HEK293 (cell line): ENCODE results near the gene OR10H5.

Source experiments
- BCL11A ChIP-seq: fragments of 450-650 bp; formaldehyde crosslinking; IDR thresholded peaks from 2 replicates; pipeline ENCODE4 v1.5.1; 2016; ENCODE audit warnings: low read depth, missing biosample characterization, missing genetic modification characterization
- CTCF ChIP-seq: fragments of 450-650 bp; formaldehyde crosslinking; IDR thresholded peaks from 2 replicates; pipeline ENCODE4 v1.5.1; 2016; ENCODE audit warnings: missing biosample characterization, missing genetic modification characterization
- ELK4 ChIP-seq: IDR thresholded peaks from 2 replicates; pipeline ENCODE4 v1.6.1; 2011; ENCODE audit warnings: mild to moderate bottlenecking, low read depth, low read length, borderline replicate concordance
- GLIS1 ChIP-seq: fragments of 450-650 bp; formaldehyde crosslinking; IDR thresholded peaks from 2 replicates; pipeline ENCODE4 v1.5.1; 2016; ENCODE audit warnings: missing biosample characterization, missing genetic modification characterization
- KLF1 ChIP-seq: fragments of 450-650 bp; formaldehyde crosslinking; IDR thresholded peaks from 2 replicates; pipeline ENCODE4 v1.5.1; 2016; ENCODE audit warnings: missing biosample characterization, missing genetic modification characterization
- KLF10 ChIP-seq: fragments of 450-650 bp; IDR thresholded peaks from 2 replicates; pipeline ENCODE4 v1.5.1; 2018; ENCODE audit warnings: missing biosample characterization, mild to moderate bottlenecking, missing genetic modification characterization
- PRDM10 ChIP-seq: fragments of 450-650 bp; formaldehyde crosslinking; IDR thresholded peaks from 2 replicates; pipeline ENCODE4 v1.5.1; 2016; ENCODE audit warnings: missing biosample characterization, missing genetic modification characterization
- REPIN1 ChIP-seq: fragments of 450-650 bp; formaldehyde crosslinking; IDR thresholded peaks from 2 replicates; pipeline ENCODE4 v1.5.1; 2017; ENCODE audit warnings: missing biosample characterization, missing genetic modification characterization, low read depth
- SP2 ChIP-seq: fragments of 450-650 bp; formaldehyde crosslinking; IDR thresholded peaks from 2 replicates; pipeline ENCODE4 v1.5.1; 2016; ENCODE audit warnings: missing biosample characterization, missing genetic modification characterization
- SP7 ChIP-seq: fragments of 450-650 bp; formaldehyde crosslinking; IDR thresholded peaks from 2 replicates; pipeline ENCODE4 v1.5.1; 2016; ENCODE audit warnings: missing biosample characterization, missing genetic modification characterization
- ZBTB21 ChIP-seq: fragments of 450-650 bp; formaldehyde crosslinking; IDR thresholded peaks from 2 replicates; pipeline ENCODE4 v1.5.1; 2017; ENCODE audit warnings: missing biosample characterization, missing genetic modification characterization
- ZBTB44 ChIP-seq: fragments of 450-650 bp; IDR thresholded peaks from 2 replicates; pipeline ENCODE4 v1.5.1; 2018; ENCODE audit warnings: missing biosample characterization, mild to moderate bottlenecking, missing genetic modification characterization
- ZBTB48 ChIP-seq: fragments of 450-650 bp; formaldehyde crosslinking; IDR thresholded peaks from 2 replicates; pipeline ENCODE4 v1.5.1; 2016; ENCODE audit warnings: missing biosample characterization, missing genetic modification characterization
- ZFP37 ChIP-seq: fragments of 450-650 bp; formaldehyde crosslinking; IDR thresholded peaks from 2 replicates; pipeline ENCODE4 v1.5.1; 2016; ENCODE audit warnings: missing biosample characterization, missing genetic modification characterization
- ZNF174 ChIP-seq: fragments of 450-650 bp; formaldehyde crosslinking; IDR thresholded peaks from 2 replicates; pipeline ENCODE4 v1.5.0; 2017; ENCODE audit warnings: missing biosample characterization, mild to moderate bottlenecking, missing genetic modification characterization
- ZNF175 ChIP-seq: fragments of 450-650 bp; formaldehyde crosslinking; IDR thresholded peaks from 2 replicates; pipeline ENCODE4 v1.5.1; 2016; ENCODE audit warnings: missing biosample characterization, missing genetic modification characterization
- ZNF19 ChIP-seq: fragments of 450-650 bp; formaldehyde crosslinking; IDR thresholded peaks from 2 replicates; pipeline ENCODE4; 2016; ENCODE audit warnings: missing biosample characterization, missing genetic modification characterization, low read depth
- ZNF202 ChIP-seq: fragments of 450-650 bp; formaldehyde crosslinking; IDR thresholded peaks from 2 replicates; pipeline ENCODE4 v1.5.1; 2016; ENCODE audit warnings: missing biosample characterization, missing genetic modification characterization, borderline replicate concordance
- ZNF341 ChIP-seq: fragments of 450-650 bp; formaldehyde crosslinking; IDR thresholded peaks from 2 replicates; pipeline ENCODE4; 2016; ENCODE audit warnings: low read depth, missing biosample characterization, missing genetic modification characterization
- ZNF510 ChIP-seq: fragments of 450-650 bp; formaldehyde crosslinking; IDR thresholded peaks from 2 replicates; pipeline ENCODE4 v1.5.1; 2018; ENCODE audit warnings: mild to moderate bottlenecking, missing genetic modification characterization, missing biosample characterization; ENCODE audit not compliant: insufficient replicate concordance
- ZNF549 ChIP-seq: fragments of 450-650 bp; IDR thresholded peaks from 2 replicates; pipeline ENCODE4 v1.5.1; 2018; ENCODE audit warnings: missing biosample characterization, missing genetic modification characterization, mild to moderate bottlenecking, inconsistent platforms, moderate library complexity
- ZNF555 ChIP-seq: fragments of 450-650 bp; formaldehyde crosslinking; conservative IDR thresholded peaks from 2 replicates; pipeline ENCODE4 v1.5.1; 2017; ENCODE audit warnings: missing biosample characterization, mild to moderate bottlenecking, missing genetic modification characterization, inconsistent platforms
- ZNF639 ChIP-seq: fragments of 450-650 bp; formaldehyde crosslinking; IDR thresholded peaks from 2 replicates; pipeline ENCODE4 v1.5.1; 2016; ENCODE audit warnings: missing biosample characterization, missing genetic modification characterization
- ZNF707 ChIP-seq: fragments of 450-650 bp; formaldehyde crosslinking; IDR thresholded peaks from 2 replicates; pipeline ENCODE4 v1.5.1; 2016; ENCODE audit warnings: missing biosample characterization, missing genetic modification characterization
- ZNF776 ChIP-seq: fragments of 450-650 bp; formaldehyde crosslinking; IDR thresholded peaks from 2 replicates; pipeline ENCODE4 v1.5.0; 2017; ENCODE audit warnings: missing biosample characterization, missing genetic modification characterization, borderline replicate concordance
- ZNF785 ChIP-seq: fragments of 450-650 bp; formaldehyde crosslinking; IDR thresholded peaks from 2 replicates; pipeline ENCODE4 v1.5.1; 2016; ENCODE audit warnings: missing biosample characterization, missing genetic modification characterization
- ZXDB ChIP-seq: fragments of 450-650 bp; formaldehyde crosslinking; IDR thresholded peaks from 2 replicates; pipeline ENCODE4 v1.5.1; 2016; ENCODE audit warnings: missing biosample characterization, missing genetic modification characterization

The OR10H5 gene

GRCh38 chr19:15836330-15837220 lies 49.1 kb downstream of the OR10H5 start (continued):
- TF ChIP-seq PRDM10 (tag by site-specific recombination) (peak; percentile 94), KLF1 (no peak), ZBTB21 (tag by site-specific recombination) (peak; percentile 47; the same call in 1 of the 2 replicates), ZNF510 (tag by site-specific recombination) (no peak), ZNF549 (tag by site-specific recombination) (no peak), ZNF785 (no peak), CTCF (tag by site-specific recombination) (no peak), ZNF19 (tag by site-specific recombination) (no peak), ZNF555 (tag by site-specific recombination) (no peak), ZNF175 (tag by site-specific recombination) (no peak), BCL11A (no peak), REPIN1 (tag by site-specific recombination) (no peak), ELK4 (no peak), ZNF202 (tag by site-specific recombination) (no peak), ZXDB (tag by site-specific recombination) (peak; percentile 65), KLF10 (no peak), ZBTB44 (tag by site-specific recombination) (no peak), ZNF776 (tag by site-specific recombination) (no peak), SP7 (peak; percentile 50), ZBTB48 (0 out of 2 replicates have a peak, but pooled peaks have one; percentile 33), ZNF341 (tag by site-specific recombination) (peak; percentile 39), ZNF174 (tag by site-specific recombination) (no peak), GLIS1 (tag by site-specific recombination) (no peak; the same call in 1 of the 2 replicates), ZFP37 (tag by site-specific recombination) (no peak), ZNF639 (tag by site-specific recombination) (no peak), SP2 (peak; percentile 88), ZNF707 (tag by site-specific recombination) (no peak)
